Peyer's patch (tissue), 4 donors: Measurements from ENCODE around the gene IMPACT.

Experiments used
- POLR2A ChIP-seq, 2 donors: fragments of 450-650 bp; IDR thresholded peaks; one replicate each; pipeline ENCODE4 v1.5.1; 2017; ENCODE audit warnings: antibody characterized with exemption in 2 of 2, mild to moderate bottlenecking in 2 of 2, moderate library complexity in 2 of 2
- TF ChIP-seq, protein P1 (sequence below), 6 experiments: fragments of 450-650 bp in 4 of 6; fragments of 200-600 bp in 2 of 6; sonication (generic) in 1 of 6; IDR thresholded peaks; one replicate each; pipeline ENCODE4 v1.5.1; 2017 to 2019; ENCODE audit warnings: antibody characterized with exemption in 6 of 6, mild to moderate bottlenecking in 3 of 6, moderate library complexity in 1 of 6

DNA sequence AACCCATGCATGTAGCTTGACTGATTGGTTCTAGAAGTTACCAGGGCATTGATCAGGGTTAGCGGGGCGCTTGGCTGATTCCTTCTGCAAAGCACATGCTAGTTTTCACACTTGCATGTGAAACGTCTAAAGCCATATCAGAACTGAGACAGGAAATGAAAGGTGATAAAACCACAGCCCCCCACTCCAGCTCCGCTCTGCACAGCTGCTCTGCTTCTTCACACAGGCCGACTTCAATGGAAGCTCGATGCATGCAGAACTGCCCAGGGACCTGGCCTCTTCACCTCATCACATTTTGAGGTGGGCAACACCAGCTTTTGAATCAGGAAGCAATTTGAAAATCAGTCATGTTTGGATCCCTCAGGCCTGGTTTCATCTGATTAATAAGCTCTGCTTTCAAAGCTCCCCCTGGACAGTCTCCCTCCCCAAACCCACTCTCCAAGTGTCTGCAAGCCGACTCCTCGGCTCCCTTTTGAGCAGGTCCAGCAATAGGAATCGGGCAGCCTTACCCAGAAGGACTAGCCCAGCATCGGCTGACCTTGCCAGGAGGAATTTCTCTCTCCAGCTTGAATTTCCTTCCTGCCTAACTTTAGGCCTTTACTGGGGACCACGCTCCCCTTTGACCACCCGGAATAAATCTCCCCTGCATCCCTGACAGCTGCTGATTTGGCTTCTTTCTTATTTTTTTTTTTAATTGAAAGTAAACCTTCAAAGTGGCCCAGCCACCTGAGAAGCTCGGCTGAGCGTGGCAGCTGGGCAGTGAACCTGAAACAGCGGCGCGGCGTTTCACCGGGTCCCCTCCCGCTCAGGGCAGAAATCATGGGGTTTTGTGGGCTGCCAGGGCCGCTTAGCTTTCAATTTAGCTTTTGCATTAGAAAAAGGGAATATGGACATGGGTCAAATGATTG is 65.7 kb downstream of the IMPACT start:
- TF ChIP-seq, protein P1, sequence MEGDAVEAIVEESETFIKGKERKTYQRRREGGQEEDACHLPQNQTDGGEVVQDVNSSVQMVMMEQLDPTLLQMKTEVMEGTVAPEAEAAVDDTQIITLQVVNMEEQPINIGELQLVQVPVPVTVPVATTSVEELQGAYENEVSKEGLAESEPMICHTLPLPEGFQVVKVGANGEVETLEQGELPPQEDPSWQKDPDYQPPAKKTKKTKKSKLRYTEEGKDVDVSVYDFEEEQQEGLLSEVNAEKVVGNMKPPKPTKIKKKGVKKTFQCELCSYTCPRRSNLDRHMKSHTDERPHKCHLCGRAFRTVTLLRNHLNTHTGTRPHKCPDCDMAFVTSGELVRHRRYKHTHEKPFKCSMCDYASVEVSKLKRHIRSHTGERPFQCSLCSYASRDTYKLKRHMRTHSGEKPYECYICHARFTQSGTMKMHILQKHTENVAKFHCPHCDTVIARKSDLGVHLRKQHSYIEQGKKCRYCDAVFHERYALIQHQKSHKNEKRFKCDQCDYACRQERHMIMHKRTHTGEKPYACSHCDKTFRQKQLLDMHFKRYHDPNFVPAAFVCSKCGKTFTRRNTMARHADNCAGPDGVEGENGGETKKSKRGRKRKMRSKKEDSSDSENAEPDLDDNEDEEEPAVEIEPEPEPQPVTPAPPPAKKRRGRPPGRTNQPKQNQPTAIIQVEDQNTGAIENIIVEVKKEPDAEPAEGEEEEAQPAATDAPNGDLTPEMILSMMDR (IDR thresholded peaks at IDR 0.05), result no peak
- TF ChIP-seq POLR2A (IDR thresholded peaks at IDR 0.05), result no peak
